ENCODE measurements around the gene ZNF148. TPM values are rescaled to one million over a fixed set of nuclear protein-coding genes. Genes with fewer than 3 reads are reported as not detected.

ZNF148 gene
- total RNA-seq, 2 donors from 2014 or later: 27.1 to 35.1 TPM

GRCh38 chr3:125188955-125189354 is 186.2 kb downstream of the ZNF148 start:
- Histone ChIP-seq H3K4me1 (ENCODE audit: control insufficient read depth in 1 of 2, low read depth in 2 of 2) (peaks cover 0 to 13% of the 10 kb centered on the region in 2 donors), H3K9me3 (no peaks in the 10 kb centered on the region), H3K27ac (no peak overlapping the region), H3K4me3 (no peak overlapping the region), H3K36me3 (no peaks in the 10 kb centered on the region), H3K27me3 (replicated peaks; ENCODE audit: insufficient read depth) (no peaks in the 10 kb centered on the region)
- TF ChIP-seq CTCF (IDR thresholded peaks at IDR 0.05): no peak
- no peak for ATAC-seq (ENCODE audit: insufficient number of reproducible peaks, low FRiP score, low read depth)
- no peak for DNase-seq (ENCODE audit: low spot score)

- Histone ChIP-seq H3K27ac (no peak overlapping the region), H3K9me3 (no peaks in the 10 kb centered on the region), H3K4me3 (no peak overlapping the region), H3K36me3 (no peaks in the 10 kb centered on the region), H3K4me1 (ENCODE audit: control insufficient read depth in 1 of 2, low read depth in 2 of 2) (peaks cover 0 to 13% of the 10 kb centered on the region in 2 donors), H3K27me3 (replicated peaks; ENCODE audit: insufficient read depth) (no peaks in the 10 kb centered on the region)
- no peak for TF ChIP-seq CTCF (IDR thresholded peaks at IDR 0.05)
- ATAC-seq (ENCODE audit: insufficient number of reproducible peaks, low FRiP score, low read depth): no peak
- DNase-seq (ENCODE audit: low spot score): no peak
These were observed 187.6 kb downstream of the ZNF148 start for GRCh38 chr3:125187599-125187910.

GRCh38 chr3:125186800-125187598 is 188.1 kb downstream of the ZNF148 start:
- Histone ChIP-seq H3K9me3 (no peaks in the 10 kb centered on the region), H3K4me1 (ENCODE audit: control insufficient read depth in 1 of 2, low read depth in 2 of 2) (peaks cover 0 to 13% of the 10 kb centered on the region in 2 donors), H3K36me3 (no peaks in the 10 kb centered on the region), H3K4me3 (no peak overlapping the region), H3K27ac (no peak overlapping the region), H3K27me3 (replicated peaks; ENCODE audit: insufficient read depth) (no peaks in the 10 kb centered on the region)
- no peak for ATAC-seq (ENCODE audit: insufficient number of reproducible peaks, low FRiP score, low read depth)
- no peak for TF ChIP-seq CTCF (IDR thresholded peaks at IDR 0.05)
- DNase-seq (ENCODE audit: low spot score): no peak

GRCh38 chr3:125186261-125186787 is 188.8 kb downstream of the ZNF148 start:
- no peak for TF ChIP-seq CTCF (IDR thresholded peaks at IDR 0.05)
- DNase-seq (ENCODE audit: low spot score) (no peak), ATAC-seq (ENCODE audit: insufficient number of reproducible peaks, low FRiP score, low read depth) (no peak)
- Histone ChIP-seq H3K4me3 (no peak overlapping the region), H3K9me3 (no peaks in the 10 kb centered on the region), H3K36me3 (no peaks in the 10 kb centered on the region), H3K27me3 (replicated peaks; ENCODE audit: insufficient read depth) (no peaks in the 10 kb centered on the region), H3K27ac (no peak overlapping the region), H3K4me1 (ENCODE audit: control insufficient read depth in 1 of 2, low read depth in 2 of 2) (peaks cover 0 to 13% of the 10 kb centered on the region in 2 donors)

- H3K27ac ChIP-seq: no peak overlapping the region
- H3K27me3 ChIP-seq (replicated peaks; ENCODE audit: insufficient read depth): no peaks in the 10 kb centered on the region
- no peaks in the 10 kb centered on the region for H3K36me3 ChIP-seq
- H3K9me3 ChIP-seq: no peaks in the 10 kb centered on the region
- H3K4me3 ChIP-seq: no peak overlapping the region
- peaks cover 0 to 13% of the 10 kb centered on the region in 2 donors for H3K4me1 ChIP-seq (ENCODE audit: control insufficient read depth in 1 of 2, low read depth in 2 of 2)
- DNase-seq (ENCODE audit: low spot score) (no peak), ATAC-seq (ENCODE audit: insufficient number of reproducible peaks, low FRiP score, low read depth) (no peak)
- no peak for TF ChIP-seq CTCF (IDR thresholded peaks at IDR 0.05)
These were observed 189.3 kb downstream of the ZNF148 start for GRCh38 chr3:125185805-125186204.

All from thoracic aorta (tissue), 2 donors.